SK-N-MC (cell line): ENCODE results near the gene ESR1.

Source experiments
- FOXP2 ChIP-seq: optimal IDR thresholded peaks from 2 replicates; pipeline ENCODE3; 2011; ENCODE audit warnings: mild to moderate bottlenecking, moderate library complexity; ENCODE audit not compliant: insufficient read depth; ENCODE audit errors: extremely low read length, control extremely low read depth
- POLR2AphosphoS5 ChIP-seq: IDR thresholded peaks from 2 replicates; pipeline ENCODE4 v1.6.1; 2012; ENCODE audit warnings: mild to moderate bottlenecking, low read depth, low read length, borderline replicate concordance

DNA sequence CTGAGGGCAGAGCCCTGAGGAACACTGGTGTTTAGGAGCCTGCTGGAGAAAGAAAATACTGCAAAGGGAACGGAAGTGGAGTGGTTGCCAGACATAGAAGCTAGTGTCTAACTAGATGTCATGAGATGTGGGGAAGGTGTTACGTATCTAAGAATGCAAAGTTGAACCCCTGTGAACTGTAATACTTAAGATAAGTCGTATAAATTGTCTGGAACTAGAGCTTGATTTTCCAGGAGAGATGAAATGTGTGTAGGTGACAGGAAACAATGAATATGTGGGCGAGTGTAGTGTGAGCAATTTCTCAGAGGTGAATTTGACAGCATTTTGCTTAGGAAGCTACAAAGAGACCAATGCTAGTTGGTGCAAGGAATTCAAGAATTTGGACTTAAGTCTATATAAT is 27.9 kb downstream of the ESR1 start:
- TF ChIP-seq POLR2AphosphoS5, result no peak
- TF ChIP-seq FOXP2, result no peak
